ENCODE data around the gene GPRC5A.
"Not testable (repeated sequence)": the region's sequence is repeated elsewhere in the genome, so short reads cannot be mapped to it uniquely, and the experiment has no call there.

Gene GPRC5A, protein sequence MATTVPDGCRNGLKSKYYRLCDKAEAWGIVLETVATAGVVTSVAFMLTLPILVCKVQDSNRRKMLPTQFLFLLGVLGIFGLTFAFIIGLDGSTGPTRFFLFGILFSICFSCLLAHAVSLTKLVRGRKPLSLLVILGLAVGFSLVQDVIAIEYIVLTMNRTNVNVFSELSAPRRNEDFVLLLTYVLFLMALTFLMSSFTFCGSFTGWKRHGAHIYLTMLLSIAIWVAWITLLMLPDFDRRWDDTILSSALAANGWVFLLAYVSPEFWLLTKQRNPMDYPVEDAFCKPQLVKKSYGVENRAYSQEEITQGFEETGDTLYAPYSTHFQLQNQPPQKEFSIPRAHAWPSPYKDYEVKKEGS

DNA sequence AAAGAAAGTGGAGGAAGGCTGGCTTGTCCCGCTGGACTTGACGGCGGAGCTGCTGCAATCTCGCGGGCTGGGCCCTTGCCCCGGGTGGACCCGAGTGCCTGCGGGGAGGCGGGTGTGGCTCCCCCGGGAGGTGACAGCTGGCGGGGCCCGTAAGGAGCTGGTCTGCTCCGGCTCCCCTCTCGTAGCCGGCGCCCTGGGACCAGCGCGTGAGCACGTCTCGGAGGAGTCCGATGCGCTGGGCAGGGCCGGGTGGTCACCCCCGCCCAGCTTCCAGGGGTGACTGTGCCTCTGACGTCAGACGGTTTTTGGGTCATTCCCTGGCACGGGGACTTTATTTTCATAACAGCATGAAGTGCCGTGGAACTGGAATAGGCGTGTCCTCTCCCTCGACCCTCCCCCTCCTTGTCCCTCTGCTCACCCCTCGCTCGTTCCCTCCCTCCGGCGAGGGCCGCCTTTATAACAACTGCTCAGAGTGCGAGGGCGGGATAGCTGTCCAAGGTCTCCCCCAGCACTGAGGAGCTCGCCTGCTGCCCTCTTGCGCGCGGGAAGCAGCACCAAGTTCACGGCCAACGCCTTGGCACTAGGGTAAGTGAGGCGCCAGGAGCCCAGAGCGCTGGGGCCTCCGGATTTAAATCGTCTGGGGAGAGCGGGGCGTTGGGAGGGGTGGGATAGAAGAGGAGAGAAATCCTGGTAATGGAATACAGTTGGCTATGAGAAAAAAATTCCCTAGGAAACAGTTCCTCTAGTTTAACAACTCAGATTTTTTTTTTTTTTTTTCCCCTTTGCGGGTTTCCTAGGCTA lies at the start of gene GPRC5A:
GPRC5A (plus strand) TSS at position 483 of the 801 bp plus-strand sequence. CDS start 16,688 bp downstream, outside the sequence.
- no peak for FAIRE-seq

DNA sequence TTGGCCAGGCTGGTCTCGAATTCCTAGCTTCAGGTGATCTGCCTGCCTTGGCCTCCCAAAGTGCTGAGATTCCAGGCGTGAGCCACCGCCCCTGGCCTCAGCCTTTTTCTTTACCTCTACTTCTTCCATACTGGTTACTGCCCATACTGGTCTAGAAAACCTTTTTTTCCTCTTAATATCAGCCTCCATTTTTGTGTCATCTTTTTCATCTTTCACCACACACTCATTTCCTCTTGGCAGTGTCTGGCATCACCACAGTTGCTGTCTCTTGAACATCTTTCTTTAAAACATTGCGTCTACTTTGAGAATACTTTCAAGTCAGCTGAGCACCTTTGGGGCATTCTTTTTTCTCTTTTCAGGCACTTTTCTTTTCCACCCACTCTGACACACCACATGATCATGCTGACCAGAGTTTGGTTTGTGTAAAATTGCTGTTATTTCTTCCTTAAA lies 45.5 kb upstream of the GPRC5A start:
- no peak for FAIRE-seq

DNA sequence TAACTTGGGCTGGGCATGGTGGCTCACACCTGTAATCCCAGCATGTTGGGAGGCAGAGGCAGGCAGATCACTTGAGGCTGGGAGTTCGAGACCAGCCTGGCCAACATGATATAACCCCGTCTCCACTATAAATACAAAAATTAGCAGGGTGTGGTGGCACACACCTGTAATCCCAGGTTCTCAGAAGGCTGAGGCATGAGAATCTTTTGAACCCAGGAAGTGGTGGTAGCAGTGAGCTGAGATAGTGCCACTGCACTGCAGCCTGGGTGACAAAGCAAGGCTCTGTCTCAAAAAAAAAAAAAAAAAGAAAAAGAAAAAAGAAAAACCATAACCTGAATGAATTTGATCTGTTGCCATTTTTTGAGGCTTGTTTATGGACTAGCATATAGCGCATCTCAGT lies 44.6 kb upstream of the GPRC5A start:
- FAIRE-seq: not testable (repeated sequence)

DNA sequence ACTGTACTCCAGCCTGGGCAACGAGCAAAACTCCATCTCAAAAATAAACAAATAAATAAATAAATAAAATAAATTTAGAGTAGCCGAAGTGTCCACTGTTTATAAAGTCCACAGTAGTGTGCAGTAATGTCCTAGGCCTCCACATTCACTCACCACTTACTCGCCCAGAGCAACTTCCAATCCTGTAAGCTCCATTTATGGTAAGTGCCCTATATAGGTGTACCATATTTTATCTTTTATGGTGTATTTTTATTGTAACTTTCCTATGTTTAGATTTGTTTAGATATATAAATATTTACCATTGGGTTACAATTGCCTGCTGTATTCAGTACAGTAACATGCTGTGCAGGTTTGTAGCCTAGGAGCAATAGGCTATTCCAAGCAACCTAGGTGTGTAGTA lies 37.9 kb upstream of the GPRC5A start:
- FAIRE-seq: no peak

DNA sequence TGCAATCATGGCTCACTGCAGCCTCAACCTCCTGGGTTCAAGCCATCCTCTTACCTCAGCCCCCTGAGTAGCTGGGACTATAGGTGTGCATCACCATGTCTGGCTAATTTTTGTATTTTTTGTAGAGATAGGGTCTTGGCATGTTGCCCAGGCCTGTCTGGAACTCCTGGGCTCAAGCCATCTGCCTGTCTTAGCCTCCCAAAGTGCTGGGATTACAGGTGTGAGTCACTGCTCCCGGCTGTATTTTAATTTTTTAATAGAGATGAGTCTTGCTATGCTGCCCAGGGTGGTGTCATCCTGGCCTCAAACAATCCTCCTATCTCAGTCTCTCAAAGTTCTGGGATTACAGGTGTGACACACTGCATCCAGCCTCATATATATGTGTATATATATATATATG lies 31.7 kb upstream of the GPRC5A start:
- FAIRE-seq: no peak

DNA sequence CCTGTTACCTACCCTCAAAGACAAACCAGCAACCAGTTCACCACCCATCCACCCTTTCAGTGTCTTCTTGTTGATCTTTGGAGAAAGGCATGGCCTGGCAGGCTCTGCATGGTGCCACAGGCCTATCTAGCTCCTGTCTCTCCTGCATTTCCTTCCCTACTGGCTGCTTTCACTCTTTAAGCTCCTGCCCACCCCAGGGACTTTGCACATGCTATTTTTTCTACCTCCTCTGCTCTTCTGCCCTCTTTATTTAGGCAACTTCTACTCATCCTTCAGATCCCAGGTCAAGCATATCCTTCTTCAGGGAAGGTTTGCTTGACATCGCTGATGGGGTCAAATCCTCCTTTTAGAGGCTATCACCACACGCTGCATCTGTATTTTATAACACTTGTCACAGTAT lies 27.1 kb upstream of the GPRC5A start:
- no peak for FAIRE-seq

DNA sequence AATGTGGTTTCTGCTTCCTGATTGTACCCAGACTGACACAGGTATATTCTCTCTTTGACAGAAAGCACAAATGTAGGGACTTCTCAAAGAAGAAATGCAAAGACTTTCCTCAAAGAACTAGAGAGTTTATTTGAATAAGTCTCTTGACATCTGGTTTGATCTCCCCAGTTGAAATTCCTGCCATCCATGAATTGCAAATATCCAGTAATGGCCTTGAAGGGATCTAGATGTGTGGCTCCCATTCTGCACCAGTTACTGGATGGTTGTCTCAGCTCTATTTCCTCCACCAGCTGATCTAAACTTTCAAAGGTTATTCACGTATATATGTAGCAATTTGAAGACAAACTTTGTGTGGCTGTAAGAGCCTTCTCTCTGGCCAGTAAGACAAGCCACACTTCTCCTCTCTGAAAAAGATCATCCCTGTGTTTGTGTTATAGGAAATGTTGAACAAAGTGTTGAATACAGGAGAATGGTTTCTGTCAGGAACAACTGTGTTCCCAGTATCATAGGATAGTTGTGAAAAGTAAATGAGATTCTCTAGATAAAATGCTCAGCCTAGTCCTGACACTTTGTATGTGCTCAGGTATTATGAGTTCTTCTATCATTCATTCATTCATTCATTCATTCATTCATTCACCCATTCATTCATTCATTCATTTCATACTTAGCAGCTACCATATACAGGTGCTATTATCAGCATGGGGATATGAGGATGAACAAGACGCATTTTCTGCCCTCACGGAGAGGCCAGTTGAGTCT lies 22.7 kb upstream of the GPRC5A start:
- FAIRE-seq: no peak

DNA sequence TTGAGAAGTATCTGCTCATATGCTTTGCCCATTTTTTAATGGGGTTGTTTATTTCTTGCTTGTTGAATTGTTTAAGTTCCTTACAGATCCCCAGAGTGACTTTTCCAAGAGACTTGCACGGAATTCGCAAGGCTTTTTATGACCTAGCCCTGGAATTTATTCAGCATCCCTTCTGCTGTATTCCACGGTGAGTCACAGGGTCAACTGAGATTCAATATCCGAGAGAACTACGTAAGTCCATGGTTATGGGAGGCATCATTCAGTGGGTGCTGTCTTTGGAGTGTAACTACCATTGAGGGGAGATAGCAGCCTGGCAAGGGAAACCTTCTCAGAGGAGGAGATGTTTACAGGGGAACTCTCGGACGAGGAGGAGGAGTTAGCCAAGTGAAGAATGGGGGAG lies 20.9 kb upstream of the GPRC5A start:
- FAIRE-seq: no peak

DNA sequence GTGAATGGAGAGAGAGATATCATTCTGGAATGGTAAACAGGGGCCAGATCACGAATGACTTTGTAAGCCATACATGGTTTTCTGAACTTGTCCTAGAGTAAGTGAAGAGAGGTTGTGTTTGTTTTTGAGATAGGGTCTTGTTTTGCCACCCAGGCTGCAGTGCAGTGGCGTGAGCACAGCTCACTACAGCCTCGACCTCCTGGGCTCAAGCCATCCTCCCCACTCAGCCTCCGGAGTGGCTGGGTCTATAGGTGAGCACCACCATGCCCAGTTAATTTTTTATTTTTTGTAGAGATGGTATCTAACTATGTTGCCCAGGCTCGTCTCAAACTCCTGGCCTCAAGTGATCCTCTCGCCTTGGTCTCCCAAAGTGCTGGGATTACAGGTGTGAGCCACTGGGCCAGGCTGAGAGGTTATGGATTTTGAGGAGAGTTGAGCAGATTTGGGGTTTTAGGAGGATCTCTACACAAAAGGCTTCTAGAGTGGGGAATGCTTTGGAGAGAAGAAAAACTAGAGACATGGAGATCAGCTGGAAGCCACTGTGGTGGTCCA lies 19.7 kb upstream of the GPRC5A start:
- FAIRE-seq: no peak

DNA sequence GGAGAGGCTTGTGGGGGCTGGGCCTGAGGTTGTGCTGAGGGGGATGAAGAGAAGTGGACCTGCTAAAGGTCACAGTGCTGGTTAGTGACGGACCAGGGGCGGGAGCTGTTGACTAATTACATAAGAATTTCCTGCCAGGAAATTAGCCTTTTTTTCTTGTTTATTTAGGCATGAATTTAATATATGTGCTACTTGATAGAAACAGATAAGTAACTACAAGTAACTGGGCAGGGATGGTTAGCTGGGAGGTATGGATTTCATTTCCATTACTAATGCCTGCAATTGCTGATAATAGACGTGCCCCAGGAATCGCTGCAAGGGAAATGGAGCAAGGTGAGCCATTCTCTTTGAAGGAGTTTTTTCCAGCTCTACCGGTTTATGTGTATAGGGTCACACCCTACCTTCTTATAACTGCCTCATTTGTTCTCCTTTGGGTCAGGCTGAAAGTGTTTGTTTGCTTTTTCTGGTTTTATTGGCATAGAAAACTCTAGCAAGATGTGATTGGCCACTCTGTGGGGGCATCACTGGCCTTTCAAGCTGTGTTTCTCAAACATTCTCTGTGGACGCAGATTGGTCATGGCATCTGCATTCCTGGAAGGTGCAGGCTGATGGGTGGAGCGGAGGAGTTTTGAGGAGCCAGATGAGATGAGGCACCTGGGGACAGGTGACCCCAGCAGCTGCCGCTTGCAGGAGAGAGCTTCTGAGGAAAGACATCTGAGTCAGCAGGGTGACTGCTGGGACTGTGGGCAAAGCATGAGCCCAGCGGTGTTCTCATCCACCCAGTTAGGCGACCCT lies 19.0 kb upstream of the GPRC5A start:
- no peak for FAIRE-seq

DNA sequence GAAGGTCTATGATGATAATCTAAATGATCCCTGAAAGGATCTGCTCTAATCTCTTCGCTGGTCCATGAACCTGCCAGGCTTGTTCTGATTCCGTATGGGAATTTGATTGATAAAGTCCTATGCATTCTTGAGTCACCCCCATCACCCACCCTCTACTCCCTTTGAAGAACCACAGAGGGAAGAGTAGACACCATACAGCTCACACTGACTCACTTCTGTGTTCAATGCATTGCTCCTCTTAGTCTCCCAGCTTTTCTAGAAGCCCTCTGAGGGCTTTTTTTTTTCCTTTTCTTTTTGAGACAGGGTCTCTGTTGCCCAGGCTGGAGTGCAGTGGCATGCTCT lies 18.5 kb upstream of the GPRC5A start:
- FAIRE-seq: no peak

DNA sequence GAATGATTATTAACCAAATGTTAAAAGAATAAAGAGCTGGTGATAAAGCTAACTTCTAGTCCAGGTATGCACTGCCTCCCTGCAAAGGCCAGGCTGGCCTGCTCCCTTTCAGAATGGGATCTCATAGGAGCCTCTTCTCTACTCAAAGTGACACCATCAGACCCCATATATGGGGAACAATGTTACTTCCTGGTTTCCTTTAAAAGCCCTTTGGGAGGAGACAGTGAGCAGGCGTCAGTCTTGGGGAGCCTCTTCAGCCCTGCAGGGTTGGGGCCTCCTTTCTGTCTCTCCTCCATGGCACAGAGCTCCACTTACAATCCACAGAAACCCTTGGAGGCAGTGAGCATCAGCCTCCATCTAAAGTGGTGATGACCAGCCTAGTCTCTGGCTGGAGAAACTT lies 17.3 kb upstream of the GPRC5A start:
- no peak for FAIRE-seq

DNA sequence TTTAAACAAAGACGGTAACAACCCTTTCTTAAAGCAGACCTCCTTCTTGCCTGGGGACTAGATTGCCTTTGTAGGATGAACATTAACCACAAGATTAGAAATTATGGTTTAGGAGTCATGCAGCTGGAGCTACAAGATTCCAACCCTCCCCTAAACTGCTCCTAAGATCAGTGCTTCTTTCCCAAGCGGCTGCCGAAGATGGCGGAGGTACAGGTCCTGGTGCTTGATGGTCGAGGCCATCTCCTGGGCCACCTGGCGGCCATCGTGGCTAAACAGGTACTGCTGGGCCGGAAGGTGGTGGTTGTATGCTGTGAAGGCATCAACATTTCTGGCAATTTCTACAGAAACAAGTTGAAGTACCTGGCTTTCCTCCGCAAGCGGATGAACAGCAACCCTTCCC lies 16.1 kb upstream of the GPRC5A start:
- not testable (repeated sequence) for FAIRE-seq

DNA sequence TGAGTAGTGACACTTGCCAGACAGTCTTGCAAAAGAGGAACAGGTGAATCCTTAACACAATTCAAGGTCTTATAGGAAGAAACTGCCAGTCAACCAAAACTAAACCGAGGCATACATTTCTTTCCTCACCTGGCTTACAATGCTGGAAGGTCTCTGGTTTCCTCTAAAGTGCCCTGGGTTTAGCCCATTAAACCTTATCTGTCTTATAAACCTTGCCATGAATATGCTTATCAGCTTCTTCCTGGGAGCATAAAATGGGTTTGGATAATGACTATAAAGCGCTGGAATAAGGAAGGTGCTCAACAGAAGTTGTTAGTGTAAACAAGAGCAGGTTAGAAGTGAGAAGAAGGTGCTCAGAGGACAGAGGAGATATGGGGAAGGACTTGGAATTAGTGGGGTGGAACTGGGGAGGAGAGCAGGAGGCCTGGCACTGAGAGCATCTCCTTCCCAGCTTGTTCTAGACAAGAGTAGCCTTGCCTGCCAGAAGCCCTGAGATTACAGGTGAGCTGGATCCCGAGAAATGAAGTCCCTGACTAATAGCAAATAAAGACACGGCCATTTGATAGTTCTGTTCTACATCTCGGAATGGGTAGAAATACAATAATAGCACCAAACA lies 14.1 kb upstream of the GPRC5A start:
- no peak for FAIRE-seq

DNA sequence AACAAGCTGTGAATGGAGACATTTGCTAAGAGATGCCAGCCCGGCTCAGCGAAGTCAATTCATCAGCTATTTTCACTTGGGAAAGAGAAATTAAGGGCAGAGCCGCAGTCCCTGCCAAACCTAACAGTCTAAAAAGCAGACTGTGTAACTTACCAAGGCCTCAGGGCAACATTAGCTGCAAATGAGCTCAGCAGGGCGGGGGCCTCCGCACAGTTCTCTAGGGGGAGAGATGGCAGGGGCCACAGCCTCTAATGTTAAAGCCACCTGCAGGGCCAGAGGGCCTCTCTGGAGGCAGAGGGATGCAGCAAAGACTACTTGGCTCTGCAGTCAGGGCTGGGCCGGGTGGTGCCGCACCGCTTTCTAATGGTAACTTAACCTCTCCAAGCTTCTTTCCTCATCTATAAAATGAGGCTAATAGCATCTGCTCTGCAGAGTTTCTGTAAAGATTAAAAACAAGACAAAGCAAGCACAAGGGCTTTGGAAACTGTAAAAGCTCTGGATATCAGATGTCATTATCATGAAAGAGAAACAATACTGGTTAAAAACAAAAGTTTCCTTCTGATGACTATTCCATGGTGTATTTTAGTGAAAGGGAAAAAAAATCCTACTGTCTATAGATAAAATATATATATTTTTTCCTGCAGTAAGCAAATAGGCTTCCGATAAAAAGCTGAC lies 13.4 kb upstream of the GPRC5A start:
- FAIRE-seq: no peak

DNA sequence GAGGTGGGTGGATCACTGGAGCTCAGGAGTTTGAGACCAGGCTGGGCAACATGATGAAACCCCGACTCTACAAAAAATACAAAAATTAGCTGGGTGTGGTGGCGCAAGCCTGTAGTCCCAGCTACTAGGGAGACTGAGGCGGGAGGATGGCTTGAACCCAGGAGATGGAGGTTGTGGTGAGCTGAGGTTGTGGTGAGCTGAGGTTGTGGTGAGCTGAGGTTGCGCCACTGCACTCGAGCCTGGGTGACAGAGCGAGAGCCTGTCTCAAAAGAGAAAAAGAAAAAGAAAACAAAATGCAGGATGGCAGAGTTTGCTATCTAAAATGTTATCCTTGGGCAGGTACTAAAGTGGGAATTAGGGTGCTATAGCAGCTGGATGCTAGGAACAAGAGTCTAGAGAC lies 10.8 kb upstream of the GPRC5A start:
- FAIRE-seq: no peak

DNA sequence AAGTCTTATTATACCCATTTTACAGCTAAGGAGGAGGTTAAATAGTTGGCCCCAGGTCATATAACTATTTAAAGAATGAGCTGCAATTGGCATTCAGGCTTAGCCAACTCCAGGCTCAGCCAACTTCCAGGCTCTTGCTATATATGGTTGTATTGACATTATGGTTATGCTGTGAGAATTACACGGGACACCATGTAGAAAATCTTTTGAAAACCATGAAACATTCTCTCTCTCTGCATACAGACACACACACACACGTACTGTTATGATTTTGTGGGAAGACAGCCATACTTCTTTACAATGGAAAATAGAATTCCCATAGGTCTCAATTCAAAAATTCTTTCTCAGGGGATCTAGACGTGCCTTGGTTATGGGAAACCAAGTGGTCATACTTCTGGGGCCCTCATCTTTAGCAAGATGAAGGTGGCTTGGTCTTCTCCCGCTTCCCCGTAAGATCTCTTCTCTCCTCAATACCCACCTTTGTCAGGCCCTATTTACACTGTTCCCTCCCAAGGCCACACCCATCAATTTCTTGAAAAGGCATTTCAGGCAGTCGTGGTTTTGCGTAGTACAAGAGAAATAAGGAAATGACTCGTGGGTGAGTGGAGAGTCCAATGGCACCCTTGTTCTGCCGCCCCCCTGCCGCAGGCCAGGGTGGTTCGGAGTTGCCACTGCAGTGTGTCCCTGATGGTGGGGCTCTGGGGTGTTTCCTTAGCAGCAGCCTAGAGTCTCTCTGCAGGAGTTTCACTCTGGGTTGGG lies 10.0 kb upstream of the GPRC5A start:
- FAIRE-seq: no peak

DNA sequence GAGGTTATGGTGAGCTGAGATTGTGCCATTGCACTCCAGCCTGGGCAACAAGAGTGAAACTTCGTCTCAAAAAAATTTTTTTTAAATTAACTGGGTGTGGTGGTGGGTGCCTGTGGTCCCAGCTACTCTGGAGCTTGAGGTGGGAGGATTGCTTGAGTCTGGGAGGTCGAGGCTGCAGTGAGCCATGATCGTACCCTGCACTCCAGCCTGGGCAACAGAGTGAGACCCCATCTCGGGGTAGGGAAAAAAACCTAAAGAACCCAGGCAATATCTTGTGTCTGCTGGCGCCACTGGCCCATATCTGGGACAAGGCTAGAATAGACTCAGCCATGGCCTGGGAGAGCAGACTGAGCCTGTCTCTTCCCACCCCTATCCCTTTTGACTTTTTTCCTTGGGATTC lies 9.1 kb upstream of the GPRC5A start:
- FAIRE-seq: no peak

DNA sequence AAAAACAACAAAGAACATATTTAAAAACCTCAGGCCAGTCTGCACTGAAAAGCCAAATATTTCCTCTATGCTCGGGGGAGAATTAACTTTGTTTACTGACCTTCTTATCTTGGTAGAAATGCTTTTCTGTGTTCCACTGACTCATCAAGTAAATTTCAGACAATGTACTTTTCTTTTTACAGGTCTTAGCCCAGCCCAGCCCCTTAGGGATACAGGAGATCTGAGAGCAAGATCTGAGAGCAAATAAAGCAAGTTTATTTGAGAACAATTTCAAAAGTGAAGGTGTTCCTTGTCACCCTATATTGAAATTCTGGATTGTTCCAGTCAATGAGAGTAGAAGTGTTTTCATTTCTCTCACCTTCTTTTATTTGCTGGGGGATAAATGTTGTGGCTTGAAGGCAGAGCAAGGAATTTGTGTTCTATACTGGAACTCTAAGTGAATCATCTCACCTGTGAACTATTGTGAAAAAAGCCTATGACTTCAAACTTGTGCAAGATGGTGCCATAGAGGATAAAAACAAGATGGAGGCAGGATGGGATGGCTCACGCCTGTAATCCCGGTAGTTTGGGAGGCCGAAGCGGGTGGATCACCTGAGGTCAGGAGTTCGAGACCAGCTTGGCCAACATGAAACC lies 7.9 kb upstream of the GPRC5A start:
- no peak for FAIRE-seq
